OCI-LY3 (cell line): ENCODE measurements around the gene BORCS5.

Experiments
- H2AFZ ChIP-seq: fragments of 200-600, 300-600 bp; shearing (Covaris generic); 2 replicates; pipeline ENCODE4 v1.6.0; 2014; ENCODE audit warnings: antibody characterized with exemption, low read depth, low read length
- H3K27ac ChIP-seq: fragments of 200-600, 300-600 bp; sonication (generic); 2 replicates; pipeline ENCODE4 v1.5.1; 2014; ENCODE audit warnings: mild to moderate bottlenecking, low read length, moderate library complexity, mixed read lengths
- H3K27me3 ChIP-seq: fragments of 200-600, 300-600 bp; sonication (generic); 2 replicates; pipeline ENCODE4 v1.6.1; 2014; ENCODE audit warnings: low read depth, low read length, mixed read lengths
- H3K36me3 ChIP-seq: fragments of 200-600, 300-600 bp; sonication (generic); replicated peaks from 2 replicates; pipeline ENCODE3; 2014; ENCODE audit warnings: low read depth, low read length, mixed read lengths
- H3K4me1 ChIP-seq: fragments of 300-600, 200-600 bp; sonication (generic); 2 replicates; pipeline ENCODE4 v1.6.1; 2014; ENCODE audit warnings: low read length, mixed read lengths
- H3K4me2 ChIP-seq: fragments of 200-600, 300-600 bp; sonication (generic); 2 replicates; pipeline ENCODE4 v1.6.1; 2014; ENCODE audit warnings: low read length, mixed read lengths
- H3K4me3 ChIP-seq: fragments of 300-600, 200-600 bp; sonication (generic); 2 replicates; pipeline ENCODE4 v1.5.1; 2014; ENCODE audit warnings: antibody characterized with exemption, mild to moderate bottlenecking, low read length, moderate library complexity
- H3K79me2 ChIP-seq: fragments of 300-600, 200-600 bp; shearing (Covaris generic); 2 replicates; pipeline ENCODE4 v1.6.1; 2014; ENCODE audit warnings: mild to moderate bottlenecking, low read length, mixed read lengths
- H3K9ac ChIP-seq: fragments of 300-600, 200-600 bp; shearing (Covaris generic); 2 replicates; pipeline ENCODE4 v1.6.0; 2014; ENCODE audit warnings: mild to moderate bottlenecking, low read length, moderate library complexity
- H3K9me3 ChIP-seq: fragments of 200-600, 300-600 bp; shearing (Covaris generic); 2 replicates; pipeline ENCODE4 v1.6.1; 2014; ENCODE audit warnings: low read length, mixed read lengths; ENCODE audit not compliant: insufficient read depth
- H4K20me1 ChIP-seq: fragments of 200-600, 300-600 bp; sonication (generic); 2 replicates; pipeline ENCODE4 v1.6.1; 2016; ENCODE audit warnings: low read length, mixed read lengths; ENCODE audit not compliant: insufficient read depth
- CTCF ChIP-seq: fragments of 200-600, 300-600 bp; sonication (generic); IDR thresholded peaks from 2 replicates; pipeline ENCODE4 v1.5.1; 2014; ENCODE audit warnings: antibody characterized with exemption, low read length, low read depth
- EZH2phosphoT487 ChIP-seq: fragments of 200-600 bp; shearing (Covaris generic); IDR thresholded peaks from 2 replicates; pipeline ENCODE4 v1.6.1; 2018; ENCODE audit warnings: antibody characterized with exemption, mixed run types, low read depth

Gene BORCS5

GRCh38 chr12:12379831-12380730, 23.2 kb downstream of the BORCS5 start:
- Histone ChIP-seq H2AFZ (no peak overlapping the region), H3K9ac (no peak overlapping the region), H3K36me3 (no peaks in the 10 kb centered on the region), H3K9me3 (no peaks in the 10 kb centered on the region), H3K27ac (no peak overlapping the region), H3K4me3 (no peak overlapping the region), H3K4me2 (no peak overlapping the region), H3K79me2 (no peaks in the 10 kb centered on the region), H3K27me3 (no peaks in the 10 kb centered on the region), H4K20me1 (no peaks in the 10 kb centered on the region), H3K4me1 (no peaks in the 10 kb centered on the region)
- TF ChIP-seq CTCF, result no peak
- TF ChIP-seq EZH2phosphoT487, result no peak

GRCh38 chr12:12380949-12381593, 24.2 kb downstream of the BORCS5 start:
- Histone ChIP-seq H3K27me3 (no peaks in the 10 kb centered on the region), H4K20me1 (no peaks in the 10 kb centered on the region), H3K36me3 (no peaks in the 10 kb centered on the region), H2AFZ (no peak overlapping the region), H3K79me2 (no peaks in the 10 kb centered on the region), H3K9ac (no peak overlapping the region), H3K4me2 (no peak overlapping the region), H3K9me3 (no peaks in the 10 kb centered on the region), H3K27ac (no peak overlapping the region), H3K4me3 (no peak overlapping the region), H3K4me1 (no peaks in the 10 kb centered on the region)
- no peak for TF ChIP-seq CTCF
- TF ChIP-seq EZH2phosphoT487, result no peak

- no peaks in the 10 kb centered on the region for H4K20me1 ChIP-seq
- no peaks in the 10 kb centered on the region for H3K9me3 ChIP-seq
- no peak overlapping the region for H2AFZ ChIP-seq
- TF ChIP-seq CTCF, result no peak
- TF ChIP-seq EZH2phosphoT487, result no peak
- H3K4me1 ChIP-seq, result no peaks in the 10 kb centered on the region
- H3K4me2 ChIP-seq, result no peak overlapping the region
- no peak overlapping the region for H3K4me3 ChIP-seq
- H3K9ac ChIP-seq, result no peak overlapping the region
- H3K27me3 ChIP-seq, result no peaks in the 10 kb centered on the region
- H3K36me3 ChIP-seq, result no peaks in the 10 kb centered on the region
- H3K79me2 ChIP-seq, result no peaks in the 10 kb centered on the region
- no peak overlapping the region for H3K27ac ChIP-seq
Observed at GRCh38 chr12:12381982-12382381, 25.1 kb downstream of the BORCS5 start.

- H3K27me3 ChIP-seq, result no peaks in the 10 kb centered on the region
- no peak overlapping the region for H3K27ac ChIP-seq
- no peaks in the 10 kb centered on the region for H3K9me3 ChIP-seq
- no peak overlapping the region for H3K4me2 ChIP-seq
- no peak overlapping the region for H3K9ac ChIP-seq
- no peaks in the 10 kb centered on the region for H3K36me3 ChIP-seq
- no peak for TF ChIP-seq EZH2phosphoT487
- TF ChIP-seq CTCF, result no peak
- no peaks in the 10 kb centered on the region for H3K4me1 ChIP-seq
- no peaks in the 10 kb centered on the region for H4K20me1 ChIP-seq
- H2AFZ ChIP-seq, result no peak overlapping the region
- H3K4me3 ChIP-seq, result no peak overlapping the region
- H3K79me2 ChIP-seq, result no peaks in the 10 kb centered on the region
Observed at GRCh38 chr12:12384571-12385340, 27.9 kb downstream of the BORCS5 start.
